NCI-H2196 (cell line): ENCODE measurements around the gene IFNL3.
"Not testable (repeated sequence)": the region's sequence is repeated elsewhere in the genome, so short reads cannot be mapped to it uniquely, and the experiment has no call there.

Experiments used
- DNase-seq: peaks from one replicate; lab custom pipeline; 2025; ENCODE audit not compliant: unreplicated experiment; lab: John Stamatoyannopoulos, UW

The IFNL3 gene

GRCh38 chr19:39244410-39245100 is at the start of gene IFNL3:
Gene IFNL3 (minus strand): TSS chr19:39245006. CDS start chr19:39244967, 39 bp downstream.
- not testable (repeated sequence) for DNase-seq

GRCh38 chr19:39293394-39293793 is 48.6 kb upstream of the IFNL3 start:
- DNase-seq = no peak

- no peak for DNase-seq
Observed at GRCh38 chr19:39284032-39284431, 39.2 kb upstream of the IFNL3 start.

GRCh38 chr19:39282021-39282420 is 37.2 kb upstream of the IFNL3 start:
- no peak for DNase-seq

GRCh38 chr19:39277598-39277997 is 32.8 kb upstream of the IFNL3 start:
- DNase-seq = no peak

GRCh38 chr19:39276740-39277139 is 31.9 kb upstream of the IFNL3 start:
- DNase-seq = no peak

GRCh38 chr19:39275578-39275977 is 30.8 kb upstream of the IFNL3 start:
- DNase-seq = no peak

- DNase-seq = not testable (repeated sequence)
Observed at GRCh38 chr19:39273859-39274258, 29.1 kb upstream of the IFNL3 start.

GRCh38 chr19:39270036-39270871 is 25.4 kb upstream of the IFNL3 start:
- peak; percentile 20 for DNase-seq

GRCh38 chr19:39269369-39269768 is 24.6 kb upstream of the IFNL3 start:
- DNase-seq = not testable (repeated sequence)

GRCh38 chr19:39268531-39269223 is 23.9 kb upstream of the IFNL3 start:
- not testable (repeated sequence) for DNase-seq

GRCh38 chr19:39268085-39268484 is 23.3 kb upstream of the IFNL3 start, which contains the start of gene IFNL2:
Gene IFNL2 (plus strand): TSS chr19:39268396. CDS start chr19:39268569, 173 bp downstream.
- DNase-seq = not testable (repeated sequence)

GRCh38 chr19:39265321-39265916 is 20.6 kb upstream of the IFNL3 start:
- DNase-seq = no peak

- DNase-seq = no peak
Observed at GRCh38 chr19:39264306-39265290, 19.8 kb upstream of the IFNL3 start.

- DNase-seq = no peak
Observed at GRCh38 chr19:39263912-39264305, 19.1 kb upstream of the IFNL3 start.

- no peak for DNase-seq
Observed at GRCh38 chr19:39262496-39262895, 17.7 kb upstream of the IFNL3 start.

- no peak for DNase-seq
Observed at GRCh38 chr19:39261704-39262103, 16.9 kb upstream of the IFNL3 start.

GRCh38 chr19:39257227-39257626 is 12.4 kb upstream of the IFNL3 start:
- DNase-seq = no peak

- no peak for DNase-seq
Observed at GRCh38 chr19:39254531-39255345, 9.9 kb upstream of the IFNL3 start.
